Glomerular visceral epithelial cell (primary cell): ENCODE results near the gene LRGUK.

Source experiments
- DNase-seq: peaks from one replicate; pipeline ENCODE4 v3.0.0-alpha.2; 2016; ENCODE audit errors: extremely low spot score

The LRGUK gene

GRCh38 chr7:134126146-134126545 lies 994 bp upstream of the LRGUK start:
- DNase-seq = no peak

GRCh38 chr7:134126596-134126965 lies 559 bp upstream of the LRGUK start:
- DNase-seq = no peak

- no peak for DNase-seq
Observed at GRCh38 chr7:134128829-134129228, 1.7 kb downstream of the LRGUK start.

- no peak for DNase-seq
Observed at GRCh38 chr7:134129856-134130523, 2.9 kb downstream of the LRGUK start.

- no peak for DNase-seq
Observed at GRCh38 chr7:134134004-134134403, 6.9 kb downstream of the LRGUK start.

- peak; percentile 56 for DNase-seq
Observed at GRCh38 chr7:134140889-134141867, 14.0 kb downstream of the LRGUK start.

- DNase-seq = no peak
Observed at GRCh38 chr7:134141868-134142264, 14.7 kb downstream of the LRGUK start.

- DNase-seq = no peak
Observed at GRCh38 chr7:134153493-134154136, 26.5 kb downstream of the LRGUK start.

GRCh38 chr7:134154581-134155130 lies 27.5 kb downstream of the LRGUK start:
- no peak for DNase-seq

GRCh38 chr7:134155206-134155605 lies 28.1 kb downstream of the LRGUK start:
- DNase-seq = no peak

GRCh38 chr7:134155871-134156270 lies 28.7 kb downstream of the LRGUK start:
- no peak for DNase-seq

GRCh38 chr7:134165252-134165651 lies 38.1 kb downstream of the LRGUK start:
- DNase-seq = no peak

GRCh38 chr7:134167250-134167649 lies 40.1 kb downstream of the LRGUK start:
- DNase-seq = no peak

- DNase-seq = no peak
Observed at GRCh38 chr7:134167841-134168240, 40.7 kb downstream of the LRGUK start.

- DNase-seq = peak; percentile 73
Observed at GRCh38 chr7:134174795-134175261, 47.7 kb downstream of the LRGUK start.

GRCh38 chr7:134175334-134176036 lies 48.3 kb downstream of the LRGUK start:
- DNase-seq = no peak

- no peak for DNase-seq
Observed at GRCh38 chr7:134176037-134176350, 48.9 kb downstream of the LRGUK start.

- DNase-seq = no peak
Observed at GRCh38 chr7:134179036-134180011, 52.2 kb downstream of the LRGUK start.

GRCh38 chr7:134180376-134180775 lies 53.2 kb downstream of the LRGUK start:
- DNase-seq = no peak

GRCh38 chr7:134182078-134182477 lies 54.9 kb downstream of the LRGUK start:
- DNase-seq = no peak
